Trophoblast cell (in vitro differentiated cells and primary cell): Measurements from ENCODE around the gene MAPT.
"Not testable (repeated sequence)": the region's sequence is repeated elsewhere in the genome, so short reads cannot be mapped to it uniquely, and the experiment has no call there.

Source experiments
- DNase-seq, 2 donors: peaks; one replicate each; pipeline ENCODE4 v3.0.0-alpha.2; 2016
- H2AFZ ChIP-seq: 2 replicates; pipeline ENCODE4 v1.6.1; 2013; ENCODE audit warnings: low read length, moderate library complexity, mild to moderate bottlenecking; ENCODE audit not compliant: insufficient read depth, poor library complexity
- H2AK5ac ChIP-seq: 2 replicates; pipeline ENCODE4 v1.6.1; 2013; ENCODE audit warnings: mild to moderate bottlenecking, low read length
- H2BK120ac ChIP-seq: 2 replicates; pipeline ENCODE4 v1.6.1; 2013; ENCODE audit warnings: low read length, mild to moderate bottlenecking, moderate library complexity; ENCODE audit not compliant: insufficient read depth, poor library complexity
- H2BK12ac ChIP-seq: 2 replicates; pipeline ENCODE4 v1.6.1; 2013; ENCODE audit warnings: mild to moderate bottlenecking, low read length, moderate library complexity
- H2BK5ac ChIP-seq: 2 replicates; pipeline ENCODE4 v1.6.1; 2013; ENCODE audit warnings: low read length, low read depth, moderate library complexity, mild to moderate bottlenecking; ENCODE audit not compliant: poor library complexity
- H3K14ac ChIP-seq: 2 replicates; pipeline ENCODE4 v1.6.1; 2013; ENCODE audit warnings: mild to moderate bottlenecking, low read length
- H3K18ac ChIP-seq: 2 replicates; pipeline ENCODE4 v1.6.1; 2013; ENCODE audit warnings: mild to moderate bottlenecking, low read length
- H3K23ac ChIP-seq: 2 replicates; pipeline ENCODE4 v1.6.1; 2013; ENCODE audit warnings: low read length
- H3K27ac ChIP-seq: 2 replicates; pipeline ENCODE4 v1.5.1; 2013; ENCODE audit warnings: low read depth, mild to moderate bottlenecking, inconsistent platforms, low read length, moderate library complexity
- H3K27me3 ChIP-seq: 2 replicates; pipeline ENCODE4 v1.6.1; 2013; ENCODE audit warnings: inconsistent platforms, mild to moderate bottlenecking, low read length, moderate library complexity; ENCODE audit not compliant: insufficient read depth
- H3K36me3 ChIP-seq, 2 experiments: 1 replicate in 1 of 2; 2 replicates in 1 of 2; pipeline ENCODE4 v1.6.1; 2013; ENCODE audit warnings: low read length in 2 of 2, mild to moderate bottlenecking in 2 of 2, moderate library complexity in 1 of 2; ENCODE audit not compliant: insufficient read depth in 2 of 2, control insufficient read depth in 1 of 2
- H3K4ac ChIP-seq: 2 replicates; pipeline ENCODE4 v1.6.1; 2013; ENCODE audit warnings: low read depth, mild to moderate bottlenecking, low read length, moderate library complexity
- H3K4me1 ChIP-seq, 2 experiments: 1 replicate in 1 of 2; 2 replicates in 1 of 2; pipeline ENCODE4 v1.6.1; 2013; ENCODE audit warnings: low read length in 2 of 2, mild to moderate bottlenecking in 2 of 2, moderate library complexity in 1 of 2; ENCODE audit not compliant: insufficient read depth in 2 of 2, control insufficient read depth in 1 of 2
- H3K4me2 ChIP-seq: 2 replicates; pipeline ENCODE4 v1.6.1; 2013; ENCODE audit warnings: inconsistent platforms, mild to moderate bottlenecking, low read length, moderate library complexity
- H3K4me3 ChIP-seq: 2 replicates; pipeline ENCODE4 v1.5.1; 2013; ENCODE audit warnings: mild to moderate bottlenecking, low read depth, low read length, inconsistent platforms
- H3K79me1 ChIP-seq: one replicate; pipeline ENCODE4 v1.6.1; 2013; ENCODE audit warnings: low read length
- H3K79me2 ChIP-seq: 2 replicates; pipeline ENCODE4 v1.6.1; 2013; ENCODE audit warnings: low read length, mild to moderate bottlenecking; ENCODE audit not compliant: control insufficient read depth, insufficient read depth, poor library complexity
- H3K9ac ChIP-seq: 2 replicates; pipeline ENCODE4 v1.6.1; 2013; ENCODE audit warnings: mild to moderate bottlenecking, low read length
- H3K9me3 ChIP-seq: 2 replicates; pipeline ENCODE4 v1.6.1; 2013; ENCODE audit warnings: low read depth, mild to moderate bottlenecking, control low read depth, inconsistent platforms, low read length; ENCODE audit not compliant: insufficient read depth
- H4K12ac ChIP-seq: 2 replicates; pipeline ENCODE4 v1.6.1; 2013; ENCODE audit warnings: low read depth, mild to moderate bottlenecking, low read length, moderate library complexity
- H4K8ac ChIP-seq: 2 replicates; pipeline ENCODE4 v1.6.1; 2013; ENCODE audit warnings: low read depth, mild to moderate bottlenecking, low read length, moderate library complexity
- H4K91ac ChIP-seq: one replicate; pipeline ENCODE4 v1.6.1; 2013; ENCODE audit warnings: low read depth, mild to moderate bottlenecking, low read length, moderate library complexity
- WGBS: extraction: QIAGEN DNeasy Blood & Tissue Kit; methylation state at CpG from one replicate; pipeline ENCODE4 v1.1.7; 2013; ENCODE audit warnings: missing lambda C conversion rate; ENCODE audit not compliant: insufficient read length, insufficient coverage; ENCODE audit errors: extremely low coverage; 5-methylcytosine and 5-hydroxymethylcytosine counted together

Gene MAPT

GRCh38 chr17:45935710-45936509 is 41.6 kb downstream of the MAPT start:
- H4K91ac ChIP-seq = no peak overlapping the region
- H3K27me3 ChIP-seq = no peaks in the 10 kb centered on the region
- H3K79me1 ChIP-seq = no peaks in the 10 kb centered on the region
- H3K9ac ChIP-seq = no peak overlapping the region
- no peaks in the 10 kb centered on the region for H3K4me1 ChIP-seq
- no peak overlapping the region for H3K18ac ChIP-seq
- H3K4me3 ChIP-seq = no peak overlapping the region
- no peak overlapping the region for H4K8ac ChIP-seq
- WGBS = no CpG with 5 or more reads among the region's 10 CpGs
- no peak for DNase-seq
- no peak overlapping the region for H3K23ac ChIP-seq
- H3K79me2 ChIP-seq = no peaks in the 10 kb centered on the region
- H2AK5ac ChIP-seq = no peak overlapping the region
- H2BK5ac ChIP-seq = no peak overlapping the region
- H4K12ac ChIP-seq = no peak overlapping the region
- H3K4ac ChIP-seq = no peak overlapping the region
- peaks cover 1% of the 10 kb centered on the region for H3K9me3 ChIP-seq
- H2BK12ac ChIP-seq = no peak overlapping the region
- no peak overlapping the region for H2BK120ac ChIP-seq
- no peak overlapping the region for H3K4me2 ChIP-seq
- H3K27ac ChIP-seq = no peak overlapping the region
- H2AFZ ChIP-seq = no peak overlapping the region
- no peaks in the 10 kb centered on the region for H3K36me3 ChIP-seq
- no peak overlapping the region for H3K14ac ChIP-seq

GRCh38 chr17:45936610-45937009 is 42.3 kb downstream of the MAPT start:
- Histone ChIP-seq H3K4me1 (no peaks in the 10 kb centered on the region), H3K14ac (no peak overlapping the region), H3K18ac (no peak overlapping the region), H2AFZ (no peak overlapping the region), H2BK5ac (no peak overlapping the region), H3K4ac (no peak overlapping the region), H2BK12ac (no peak overlapping the region), H3K9ac (no peak overlapping the region), H3K27ac (no peak overlapping the region), H2BK120ac (no peak overlapping the region), H3K4me3 (no peak overlapping the region), H4K12ac (no peak overlapping the region), H3K23ac (no peak overlapping the region), H3K79me2 (no peaks in the 10 kb centered on the region), H4K8ac (no peak overlapping the region), H3K27me3 (no peaks in the 10 kb centered on the region), H3K9me3 (peaks cover 1% of the 10 kb centered on the region), H3K79me1 (no peaks in the 10 kb centered on the region), H3K36me3 (no peaks in the 10 kb centered on the region), H2AK5ac (no peak overlapping the region), H4K91ac (no peak overlapping the region), H3K4me2 (no peak overlapping the region)
- no peak for DNase-seq
- WGBS = no CpG with 5 or more reads among the region's 4 CpGs

- not testable (repeated sequence) for H3K9ac ChIP-seq, H3K9me3 ChIP-seq, H3K79me2 ChIP-seq, H2AFZ ChIP-seq, H3K23ac ChIP-seq, H3K14ac ChIP-seq, H3K4me1 ChIP-seq, H3K4me3 ChIP-seq, H4K8ac ChIP-seq, H4K12ac ChIP-seq, H3K18ac ChIP-seq, H3K36me3 ChIP-seq, H3K4ac ChIP-seq, DNase-seq, H2AK5ac ChIP-seq, H3K27me3 ChIP-seq, H3K4me2 ChIP-seq, H2BK5ac ChIP-seq, H3K27ac ChIP-seq, H3K79me1 ChIP-seq, H2BK120ac ChIP-seq, H2BK12ac ChIP-seq, H4K91ac ChIP-seq
Observed at GRCh38 chr17:45937186-45937585, 42.8 kb downstream of the MAPT start.

- Histone ChIP-seq H3K14ac (no peak overlapping the region), H3K79me1 (no peaks in the 10 kb centered on the region), H3K4me3 (no peak overlapping the region), H3K4me2 (no peak overlapping the region), H3K9ac (no peak overlapping the region), H4K91ac (no peak overlapping the region), H3K36me3 (no peaks in the 10 kb centered on the region), H3K4me1 (no peaks in the 10 kb centered on the region), H3K23ac (no peak overlapping the region), H3K27ac (no peak overlapping the region), H2BK12ac (no peak overlapping the region), H2BK120ac (no peak overlapping the region), H3K18ac (no peak overlapping the region), H3K79me2 (no peaks in the 10 kb centered on the region), H4K12ac (no peak overlapping the region), H3K27me3 (no peaks in the 10 kb centered on the region), H2BK5ac (no peak overlapping the region), H4K8ac (no peak overlapping the region), H2AFZ (no peak overlapping the region), H2AK5ac (no peak overlapping the region), H3K9me3 (peaks cover 1% of the 10 kb centered on the region), H3K4ac (no peak overlapping the region)
- WGBS = no CpG with 5 or more reads among the region's 5 CpGs
- DNase-seq = no peak
Observed at GRCh38 chr17:45939395-45939794, 45.0 kb downstream of the MAPT start.
